A549 (cell line): ENCODE results near the gene RUNX3. TPM values are rescaled to one million over a fixed set of nuclear protein-coding genes. Genes with fewer than 3 reads are reported as not detected.

ENCODE experiments used
- ATAC-seq, 2 experiments: fragments of 200-7000 bp in 1 of 2; fragments of >200 bp in 1 of 2; cut with Nextera tagmentation in 1 of 2; cut with Tn5 transposase in 1 of 2; 3 replicates each; pipeline versions ENCODE4 v1.8.0 to v1.9.1; 2018 to 2020; ENCODE audit warnings: mild to moderate bottlenecking in 1 of 2, moderate library complexity in 1 of 2
- CTCF ChIA-PET: fragments of 300-600 bp; sonication (Branson Sonifier 250); formaldehyde crosslinking; extraction: SDS; loops from one replicate; lab custom pipeline; 2021; ENCODE audit warnings: antibody characterized with exemption, inconsistent platforms; lab: Yijun Ruan, JAX
- POLR2A ChIA-PET: fragments of 350-600 bp; formaldehyde crosslinking; extraction: SDS; loops from one replicate; lab custom pipeline; 2021; ENCODE audit warnings: antibody characterized with exemption, inconsistent platforms; lab: Yijun Ruan, JAX
- DNase-seq, 2 experiments: peaks; one replicate each; pipeline versions ENCODE4 v3.0.0 to v3.0.0-alpha.2; 2011 to 2016; ENCODE audit warnings: low read depth in 1 of 2, low spot score in 1 of 2
- FAIRE-seq: peaks from 2 replicates; lab custom pipeline; 2011; peaks lifted over from hg19 to GRCh38; lab: Jason Lieb, UNC
- H3K27ac ChIP-seq, 2 experiments: fragments of >200 bp; sonication (Bioruptor Twin); formaldehyde crosslinking; 3 replicates each; pipeline ENCODE4 v1.5.1; 2016 to 2017
- H3K4me1 ChIP-seq: fragments of >200 bp; sonication (Bioruptor Twin); formaldehyde crosslinking; 3 replicates; pipeline ENCODE4 v1.6.1; 2016
- H3K4me2 ChIP-seq: fragments of >200 bp; sonication (Bioruptor Twin); formaldehyde crosslinking; 3 replicates; pipeline ENCODE4 v1.6.1; 2016
- H3K4me3 ChIP-seq: fragments of >200 bp; sonication (Bioruptor Twin); formaldehyde crosslinking; 3 replicates; pipeline ENCODE4 v1.5.1; 2016
- H3K9me3 ChIP-seq: fragments of >200 bp; sonication (Bioruptor Twin); formaldehyde crosslinking; 3 replicates; pipeline ENCODE4 v1.6.1; 2016
- ATOH8 ChIP-seq: fragments of 250-450 bp; sonication (Bioruptor Pico); IDR thresholded peaks from 2 replicates; pipeline ENCODE4 v1.5.0; 2020; ENCODE audit warnings: low read depth, mild to moderate bottlenecking, moderate library complexity
- BCL3 ChIP-seq: fragments of >200 bp; sonication (Bioruptor Twin); formaldehyde crosslinking; IDR thresholded peaks from 3 replicates; pipeline ENCODE4 v1.6.1; 2016
- CBX2 ChIP-seq: fragments of 200-600 bp; sonication (generic); IDR thresholded peaks from 2 replicates; pipeline ENCODE4 v1.6.1; 2016; ENCODE audit warnings: low read depth, mild to moderate bottlenecking, borderline replicate concordance
- CHD2 ChIP-seq: fragments of 150-350 bp; IDR thresholded peaks from 2 replicates; pipeline ENCODE4 v1.6.1; 2014; ENCODE audit warnings: low read length; ENCODE audit not compliant: partially characterized antibody
- CHD4 ChIP-seq: fragments of 200-600 bp; sonication (generic); IDR thresholded peaks from 2 replicates; pipeline ENCODE4 v1.6.1; 2016; ENCODE audit warnings: antibody characterized with exemption, mild to moderate bottlenecking, borderline replicate concordance
- CTCF ChIP-seq: fragments of >200 bp; sonication (Bioruptor Twin); formaldehyde crosslinking; IDR thresholded peaks from 3 replicates; pipeline ENCODE4 v1.5.1; 2016
- EHMT2 ChIP-seq: fragments of 200-600 bp; sonication (generic); IDR thresholded peaks from 2 replicates; pipeline ENCODE4 v1.6.1; 2016; ENCODE audit warnings: antibody characterized with exemption, low read depth, mild to moderate bottlenecking, moderate library complexity
- ELK1 ChIP-seq: fragments of 150-350 bp; IDR thresholded peaks from 2 replicates; pipeline ENCODE4 v1.6.1; 2014; ENCODE audit warnings: low read depth, mild to moderate bottlenecking, low read length
- ESRRA ChIP-seq: fragments of 150-350 bp; IDR thresholded peaks from 2 replicates; pipeline ENCODE4 v1.6.1; 2014; ENCODE audit warnings: mild to moderate bottlenecking, low read length, borderline replicate concordance
- HOXB13 ChIP-seq: fragments of 250-450 bp; sonication (Bioruptor Pico); IDR thresholded peaks from 2 replicates; pipeline ENCODE4 v1.5.0; 2020; ENCODE audit warnings: low read depth, mild to moderate bottlenecking, moderate library complexity
- JUNB ChIP-seq: fragments of >200 bp; sonication (Bioruptor Twin); formaldehyde crosslinking; IDR thresholded peaks from 2 replicates; pipeline ENCODE4 v1.6.1; 2016
- KDM1A ChIP-seq: fragments of 200-600 bp; sonication (generic); IDR thresholded peaks from 2 replicates; pipeline ENCODE4 v1.6.1; 2016; ENCODE audit warnings: low read depth, mild to moderate bottlenecking
- MAX ChIP-seq: IDR thresholded peaks from 2 replicates; pipeline ENCODE4 v1.6.1; 2012
- NFE2L2 ChIP-seq: fragments of 150-350 bp; conservative IDR thresholded peaks from 2 replicates; pipeline ENCODE4 v1.6.1; 2014; ENCODE audit warnings: low read length
- RCOR1 ChIP-seq: fragments of 150-350 bp; IDR thresholded peaks from 2 replicates; pipeline ENCODE4 v1.6.1; 2014; ENCODE audit warnings: antibody characterized with exemption, low read length, low read depth
- RFX5 ChIP-seq: fragments of 450-650 bp; IDR thresholded peaks from 2 replicates; pipeline ENCODE4 v1.7.1; 2014; ENCODE audit warnings: antibody characterized with exemption, mild to moderate bottlenecking, moderate library complexity
- TFCP2L1 ChIP-seq: fragments of 250-450 bp; sonication (Bioruptor Pico); IDR thresholded peaks from 2 replicates; pipeline ENCODE4 v1.5.0; 2021; ENCODE audit warnings: mild to moderate bottlenecking
- ZSCAN20 ChIP-seq: fragments of 250-450 bp; sonication (Bioruptor Pico); IDR thresholded peaks from 2 replicates; pipeline ENCODE4 v1.8.0; 2022; ENCODE audit warnings: mild to moderate bottlenecking, moderate library complexity
- WGBS: methylation state at CpG from one replicate; pipeline ENCODE4 v1.1.6; 2017; ENCODE audit errors: missing lambda C conversion rate; 5-methylcytosine and 5-hydroxymethylcytosine counted together
- polyA plus RNA-seq, 4 experiments: library from polyadenylated mRNA; depleted of rRNA in 3 of 4; stranded (reverse); fragments of >200 nt; fragmentation: RNase III in 1 of 4; extraction: RNeasy Plus Mini Kit Qiagen cat#74134 plus additional on column Dnase treatment in 1 of 4; gene quantifications; 2 replicates in 3 of 4; 3 replicates in 1 of 4; pipeline ENCODE4 v1.2.3, GENCODE V29; 2011 to 2017
- TF ChIP-seq, protein P1 (sequence below): fragments of 450-650 bp; IDR thresholded peaks from 2 replicates; pipeline ENCODE4 v1.6.1; 2014; ENCODE audit warnings: antibody characterized with exemption
- TF ChIP-seq, protein P2 (sequence below): fragments of >200 bp; sonication (Bioruptor Twin); formaldehyde crosslinking; IDR thresholded peaks from 2 replicates; pipeline ENCODE4 v1.6.1; 2016

Gene RUNX3
- polyA plus RNA-seq, 2 of the 4 experiments (the other 2 are of a cell fraction) = 1.4 to 4.0 TPM

GRCh38 chr1:24904731-24905354 lies 25.2 kb downstream of the RUNX3 start:
- 86% methylated on average over 1 of the region's 11 CpGs for WGBS
- POLR2A ChIA-PET = no interaction called here
- FAIRE-seq = no peak
- no peak overlapping the region for H3K4me3 ChIP-seq
- TF ChIP-seq RFX5 (no peak), NFE2L2 (no peak), TFCP2L1 (no peak), BCL3 (no peak), KDM1A (no peak), ATOH8 (CRISPR knock-in tag) (no peak), RCOR1 (no peak), JUNB (no peak), ZSCAN20 (CRISPR knock-in tag) (no peak), CHD4 (no peak), ELK1 (no peak), MAX (no peak), EHMT2 (no peak), CTCF (no peak), HOXB13 (CRISPR knock-in tag) (no peak), CHD2 (no peak), ESRRA (no peak), CBX2 (no peak)
- TF ChIP-seq, protein P1, sequence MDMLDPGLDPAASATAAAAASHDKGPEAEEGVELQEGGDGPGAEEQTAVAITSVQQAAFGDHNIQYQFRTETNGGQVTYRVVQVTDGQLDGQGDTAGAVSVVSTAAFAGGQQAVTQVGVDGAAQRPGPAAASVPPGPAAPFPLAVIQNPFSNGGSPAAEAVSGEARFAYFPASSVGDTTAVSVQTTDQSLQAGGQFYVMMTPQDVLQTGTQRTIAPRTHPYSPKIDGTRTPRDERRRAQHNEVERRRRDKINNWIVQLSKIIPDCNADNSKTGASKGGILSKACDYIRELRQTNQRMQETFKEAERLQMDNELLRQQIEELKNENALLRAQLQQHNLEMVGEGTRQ = no peak
- TF ChIP-seq, protein P2, sequence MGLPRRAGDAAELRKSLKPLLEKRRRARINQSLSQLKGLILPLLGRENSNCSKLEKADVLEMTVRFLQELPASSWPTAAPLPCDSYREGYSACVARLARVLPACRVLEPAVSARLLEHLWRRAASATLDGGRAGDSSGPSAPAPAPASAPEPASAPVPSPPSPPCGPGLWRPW = no peak
- TF ChIP-seq, all 56 proteins: peak for 0
- H3K4me1 ChIP-seq = no peaks in the 10 kb centered on the region
- CTCF ChIA-PET = no interaction called here
- ATAC-seq (no peak), DNase-seq (no peak)
- H3K9me3 ChIP-seq = no peaks in the 10 kb centered on the region
- no peak overlapping the region for H3K27ac ChIP-seq
- H3K4me2 ChIP-seq = no peak overlapping the region
